ENCODE data around the gene ZSCAN4.

The ZSCAN4 gene

GRCh38 chr19:57668635-57669034, at the start of gene ZSCAN4:
ZSCAN4 (plus strand) TSS chr19:57668935; CDS start chr19:57676146, 7,211 bp downstream.
- no peak for DNase-seq

DNA sequence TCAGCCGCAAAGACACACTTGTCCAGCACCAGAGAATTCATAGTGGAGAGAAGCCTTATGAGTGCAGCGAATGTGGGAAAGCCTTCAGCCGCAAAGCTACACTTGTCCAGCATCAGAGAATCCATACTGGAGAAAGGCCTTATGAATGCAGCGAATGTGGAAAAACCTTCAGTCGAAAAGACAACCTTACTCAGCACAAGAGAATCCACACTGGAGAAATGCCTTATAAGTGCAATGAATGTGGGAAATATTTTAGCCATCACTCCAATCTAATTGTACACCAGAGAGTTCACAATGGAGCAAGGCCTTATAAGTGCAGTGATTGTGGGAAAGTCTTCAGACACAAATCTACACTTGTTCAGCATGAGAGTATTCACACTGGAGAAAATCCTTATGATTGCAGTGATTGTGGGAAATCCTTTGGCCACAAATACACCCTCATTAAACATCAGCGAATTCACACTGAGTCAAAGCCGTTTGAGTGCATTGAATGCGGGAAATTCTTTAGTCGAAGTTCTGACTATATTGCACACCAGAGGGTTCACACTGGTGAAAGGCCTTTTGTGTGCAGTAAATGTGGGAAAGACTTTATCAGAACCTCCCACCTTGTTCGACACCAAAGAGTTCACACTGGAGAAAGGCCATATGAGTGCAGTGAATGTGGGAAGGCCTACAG, 47.9 kb upstream of the ZSCAN4 start:
- no peak for DNase-seq

GRCh38 chr19:57623091-57623490, 45.6 kb upstream of the ZSCAN4 start:
- DNase-seq: no peak

DNA sequence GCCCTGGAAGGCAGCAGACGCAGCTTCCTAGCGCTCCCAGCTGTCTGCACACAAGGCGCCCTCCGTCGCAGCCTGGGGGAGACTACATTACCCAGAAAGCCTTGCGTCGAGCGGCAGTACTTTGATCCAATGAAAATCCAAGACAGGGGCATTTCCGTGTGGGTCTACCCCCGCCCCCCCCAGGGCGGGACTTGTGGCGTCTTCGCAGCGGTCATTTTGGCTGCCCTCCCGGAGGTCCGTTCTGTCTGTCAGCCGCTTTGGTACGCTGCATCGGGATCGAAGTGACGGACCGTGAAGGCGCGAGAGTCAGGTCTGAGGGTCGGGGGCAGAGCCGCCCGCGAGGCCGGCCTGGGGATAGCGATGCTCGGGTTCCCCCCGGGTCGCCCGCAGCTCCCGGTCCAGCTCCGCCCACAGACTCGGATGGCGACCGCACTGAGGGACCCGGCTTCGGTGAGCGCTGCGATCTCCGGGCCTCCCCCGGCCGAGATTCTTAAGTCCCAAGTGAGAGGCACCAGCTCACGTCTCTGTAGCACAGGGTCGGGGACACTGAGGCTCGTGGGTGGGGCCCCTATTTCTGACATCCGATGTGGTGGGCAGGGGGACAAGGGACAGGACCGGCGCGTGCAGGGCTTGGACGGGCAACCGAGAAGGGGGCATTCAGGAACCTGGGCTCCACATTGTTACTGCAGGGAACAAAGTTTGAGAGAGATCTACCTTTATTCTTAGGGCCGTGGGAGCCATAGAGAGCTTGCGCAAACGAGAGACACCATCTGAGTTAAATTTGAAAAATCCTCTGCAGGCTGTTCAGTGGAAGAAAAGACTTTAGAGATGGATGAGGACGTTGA, 35.5 kb upstream of the ZSCAN4 start, which contains the start of gene ZNF211:
ZNF211 (plus strand) TSS at position 182 of the 845 bp plus-strand sequence; CDS start at position 361, 179 bp downstream.
- peak; percentile 91 for DNase-seq

- no peak for DNase-seq
Measured at GRCh38 chr19:57633832-57634131, 35.0 kb upstream of the ZSCAN4 start.

DNA sequence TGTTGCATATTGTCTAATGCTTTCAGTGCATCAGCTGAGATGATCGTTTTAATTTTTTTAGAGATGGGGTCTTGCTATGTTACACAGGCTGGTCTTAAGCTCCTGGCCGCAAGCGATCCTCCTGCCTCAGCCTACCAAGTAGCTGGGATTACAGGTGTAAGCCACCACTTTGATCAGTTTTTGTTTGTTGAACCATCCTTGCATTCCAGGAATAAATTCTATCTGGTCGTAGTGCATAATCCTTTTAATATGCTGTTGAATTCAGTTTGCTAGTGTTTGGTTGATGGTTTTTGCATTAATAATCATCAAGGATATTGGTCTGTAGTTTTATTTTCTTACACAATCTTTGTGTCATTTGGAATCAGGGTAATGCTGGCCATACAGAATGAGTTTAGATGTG, 31.4 kb upstream of the ZSCAN4 start:
- DNase-seq: no peak

DNA sequence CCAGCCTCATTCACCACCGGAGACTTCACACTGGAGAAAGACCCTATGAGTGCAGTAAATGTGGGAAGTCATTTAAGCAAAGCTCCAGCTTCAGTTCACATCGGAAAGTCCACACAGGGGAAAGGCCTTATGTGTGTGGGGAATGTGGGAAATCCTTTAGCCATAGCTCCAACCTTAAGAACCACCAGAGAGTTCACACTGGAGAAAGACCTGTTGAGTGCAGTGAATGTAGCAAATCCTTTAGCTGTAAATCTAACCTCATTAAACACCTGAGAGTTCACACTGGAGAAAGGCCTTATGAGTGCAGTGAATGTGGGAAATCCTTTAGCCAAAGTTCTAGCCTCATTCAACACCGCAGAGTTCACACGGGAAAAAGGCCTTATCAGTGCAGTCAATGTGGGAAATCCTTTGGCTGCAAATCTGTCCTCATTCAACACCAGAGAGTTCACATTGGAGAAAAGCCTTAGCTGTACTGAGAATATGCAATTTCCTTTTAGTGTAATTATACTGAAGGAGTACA, 27.0 kb upstream of the ZSCAN4 start:
- DNase-seq: no peak

GRCh38 chr19:57642396-57643046, 26.2 kb upstream of the ZSCAN4 start:
- peak; percentile 20 for DNase-seq

- DNase-seq: no peak
Measured at GRCh38 chr19:57643734-57644133, 25.0 kb upstream of the ZSCAN4 start.

DNA sequence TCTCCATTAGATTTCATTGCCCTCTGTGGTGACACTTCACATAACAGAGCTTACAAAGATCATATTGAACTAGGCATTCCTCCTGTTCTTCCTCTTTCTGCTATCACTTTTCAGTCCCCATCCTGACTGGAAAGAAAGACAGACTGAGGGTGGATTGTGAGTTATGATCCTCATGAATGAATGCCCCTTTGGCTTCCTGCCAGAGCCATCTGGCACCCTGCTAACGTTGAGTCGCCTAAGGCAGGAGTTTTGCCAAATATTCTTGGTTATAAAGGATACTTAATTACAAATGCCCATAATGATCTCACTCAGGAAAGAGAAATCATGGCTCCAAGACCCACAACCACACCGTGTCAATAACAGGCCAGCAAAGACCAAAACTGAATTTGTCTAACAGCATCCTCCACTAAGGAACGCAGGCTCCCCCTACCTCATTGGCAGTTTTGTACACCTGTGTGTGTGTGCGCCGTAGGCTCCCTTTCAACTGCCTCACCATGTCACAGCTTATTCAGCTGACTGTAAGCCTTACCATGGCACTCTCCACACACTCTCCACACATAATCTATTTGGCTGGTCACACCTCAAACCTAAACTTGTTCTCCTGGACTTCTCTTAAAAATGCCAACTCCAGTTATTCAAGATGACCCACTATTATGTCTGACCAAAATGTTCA, 20.3 kb upstream of the ZSCAN4 start:
- DNase-seq: peak; percentile 4

- no peak for DNase-seq
Measured at GRCh38 chr19:57651654-57651996, 17.1 kb upstream of the ZSCAN4 start.

- DNase-seq: no peak
Measured at GRCh38 chr19:57653689-57654088, 15.0 kb upstream of the ZSCAN4 start.

GRCh38 chr19:57655443-57655842, 13.3 kb upstream of the ZSCAN4 start:
- DNase-seq: no peak

- no peak for DNase-seq
Measured at GRCh38 chr19:57656346-57656745, 12.4 kb upstream of the ZSCAN4 start.

- peak; percentile 2 for DNase-seq
Measured at GRCh38 chr19:57664269-57665127, 4.2 kb upstream of the ZSCAN4 start.

GRCh38 chr19:57665261-57665806, 3.4 kb upstream of the ZSCAN4 start:
- DNase-seq: no peak

DNA sequence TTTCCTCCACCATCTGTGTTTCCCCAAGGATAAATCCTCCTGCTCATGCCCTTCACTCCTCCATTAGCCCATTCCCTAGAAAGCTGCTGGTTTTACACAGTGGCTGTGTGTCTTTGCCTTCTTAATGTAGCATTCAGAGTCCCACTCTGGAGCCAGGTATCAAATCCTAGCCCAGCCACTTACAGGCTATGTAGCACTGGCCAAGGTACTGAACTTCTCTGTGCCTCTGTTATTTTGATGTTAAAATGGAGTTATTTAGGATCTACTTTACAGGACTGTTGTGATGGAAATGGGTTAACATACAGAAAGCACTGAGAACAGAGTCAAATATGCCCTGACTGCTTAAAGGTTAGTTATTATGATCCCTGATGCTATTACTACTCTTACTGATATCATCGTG, 1.5 kb upstream of the ZSCAN4 start:
- DNase-seq: no peak

- no peak for DNase-seq
Measured at GRCh38 chr19:57671124-57671895, 2.6 kb downstream of the ZSCAN4 start.

DNA sequence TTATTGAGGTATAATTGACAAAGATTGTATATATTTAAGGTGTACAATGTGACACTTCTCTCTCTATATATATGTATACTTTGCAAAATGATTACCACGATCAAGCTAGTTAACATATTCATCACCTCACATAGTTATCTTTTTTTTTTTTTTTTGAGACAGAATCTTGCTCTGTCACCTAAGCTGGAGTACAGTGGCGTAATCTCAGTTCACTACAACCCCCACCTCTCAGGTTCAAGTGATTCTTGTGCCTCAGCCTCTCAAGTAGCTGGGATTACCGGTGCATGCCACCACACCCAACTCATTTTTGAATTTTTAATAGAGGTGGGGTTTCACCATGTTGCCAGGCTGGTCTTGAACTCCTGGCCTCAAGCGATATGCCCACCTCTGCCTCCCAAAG, 3.7 kb downstream of the ZSCAN4 start:
- no peak for DNase-seq

DNA sequence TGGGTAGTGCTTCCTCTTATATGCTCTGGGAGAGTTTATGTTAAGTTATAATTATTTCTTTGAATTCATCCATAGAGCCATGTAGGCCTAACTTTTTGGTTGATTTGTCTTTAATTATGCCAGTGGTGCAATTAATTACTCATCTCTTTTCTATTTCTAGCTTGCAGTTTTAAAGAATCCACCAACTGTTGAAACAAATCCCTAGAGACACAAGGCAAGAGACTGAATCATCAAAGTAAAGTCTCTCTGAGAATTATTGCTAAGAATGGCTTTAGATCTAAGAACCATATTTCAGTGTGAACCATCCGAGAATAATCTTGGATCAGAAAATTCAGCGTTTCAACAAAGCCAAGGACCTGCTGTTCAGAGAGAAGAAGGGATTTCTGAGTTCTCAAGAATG, 7.1 kb downstream of the ZSCAN4 start:
- DNase-seq: no peak

- peak; percentile 13 for DNase-seq
Measured at GRCh38 chr19:57682226-57682766, 13.6 kb downstream of the ZSCAN4 start.
